H1 (cell line): ENCODE results near the gene PIMREG.

ENCODE experiments used
- CHD2 ChIP-seq: IDR thresholded peaks from 2 replicates; pipeline ENCODE4 v1.6.1; 2012; ENCODE audit warnings: low read length, improper control_type of control experiment
- CTBP2 ChIP-seq: IDR thresholded peaks from 2 replicates; pipeline ENCODE4 v1.7.0; 2011; ENCODE audit warnings: borderline replicate concordance, mild to moderate bottlenecking, moderate library complexity, mixed read lengths, low read length; ENCODE audit not compliant: insufficient read depth, insufficient read length
- HDAC2 ChIP-seq, 2 experiments: fragments of 300-600 bp in 1 of 2; sonication (generic) in 1 of 2; IDR thresholded peaks; 2 replicates each; pipeline ENCODE4 v1.6.1; 2011 to 2012; ENCODE audit warnings: low read depth in 2 of 2, low read length in 2 of 2, mild to moderate bottlenecking in 2 of 2, moderate library complexity in 2 of 2, borderline replicate concordance in 1 of 2, inconsistent platforms in 1 of 2
- JUN ChIP-seq: IDR thresholded peaks from 2 replicates; pipeline ENCODE4 v1.6.1; 2011; ENCODE audit warnings: low read depth, mild to moderate bottlenecking, improper control_type of control experiment, low read length
- KDM4A ChIP-seq: IDR thresholded peaks from one replicate; pipeline ENCODE4 v1.7.1; 2012; ENCODE audit warnings: low read depth, mild to moderate bottlenecking, moderate library complexity, low read length, inconsistent platforms; ENCODE audit not compliant: severe bottlenecking
- POLR2A ChIP-seq, 2 experiments: IDR thresholded peaks; 1 replicate in 1 of 2; 2 replicates in 1 of 2; pipeline ENCODE4 v1.6.1; 2011; ENCODE audit warnings: low read depth in 2 of 2, low read length in 2 of 2, mild to moderate bottlenecking in 2 of 2; ENCODE audit errors: control extremely low read depth in 1 of 2
- POLR2AphosphoS5 ChIP-seq: IDR thresholded peaks from 2 replicates; pipeline ENCODE4 v1.6.1; 2011; ENCODE audit warnings: low read depth, low read length
- RFX5 ChIP-seq: IDR thresholded peaks from 2 replicates; pipeline ENCODE4 v1.6.1; 2011; ENCODE audit warnings: low read depth, low read length, improper control_type of control experiment, borderline replicate concordance
- SP1 ChIP-seq: IDR thresholded peaks from 2 replicates; pipeline ENCODE4 v1.6.1; 2011; ENCODE audit warnings: low read depth, low read length
- TBP ChIP-seq: IDR thresholded peaks from 2 replicates; pipeline ENCODE4 v1.6.1; 2011; ENCODE audit warnings: low read depth, low read length, improper control_type of control experiment
- TF ChIP-seq, protein P1 (sequence below), 3 experiments: IDR thresholded peaks; 1 replicate in 2 of 3; 2 replicates in 1 of 3; pipeline versions ENCODE4 v1.5.1 to v1.6.1; 2011; ENCODE audit warnings: low read length in 3 of 3, mild to moderate bottlenecking in 3 of 3, inconsistent platforms in 2 of 3, low read depth in 1 of 3, moderate library complexity in 1 of 3; ENCODE audit not compliant: insufficient read depth in 1 of 3; ENCODE audit errors: control extremely low read depth in 1 of 3
- TF ChIP-seq, protein P2 (sequence below): IDR thresholded peaks from 2 replicates; pipeline ENCODE4 v1.6.1; 2012; ENCODE audit warnings: low read length, inconsistent platforms

- TF ChIP-seq HDAC2 (IDR thresholded peaks at IDR 0.05; ENCODE audit: borderline replicate concordance in 1 of 2, low read depth in 2 of 2, low read length in 2 of 2) (no peak), POLR2AphosphoS5 (no peak), CTBP2 (no peak), KDM4A (no peak), CHD2 (no peak), POLR2A (IDR thresholded peaks at IDR 0.05; ENCODE audit: control extremely low read depth in 1 of 2, low read depth in 2 of 2, low read length in 2 of 2) (no peak), TBP (no peak), JUN (no peak), RFX5 (no peak), SP1 (no peak)
- TF ChIP-seq, protein P1, sequence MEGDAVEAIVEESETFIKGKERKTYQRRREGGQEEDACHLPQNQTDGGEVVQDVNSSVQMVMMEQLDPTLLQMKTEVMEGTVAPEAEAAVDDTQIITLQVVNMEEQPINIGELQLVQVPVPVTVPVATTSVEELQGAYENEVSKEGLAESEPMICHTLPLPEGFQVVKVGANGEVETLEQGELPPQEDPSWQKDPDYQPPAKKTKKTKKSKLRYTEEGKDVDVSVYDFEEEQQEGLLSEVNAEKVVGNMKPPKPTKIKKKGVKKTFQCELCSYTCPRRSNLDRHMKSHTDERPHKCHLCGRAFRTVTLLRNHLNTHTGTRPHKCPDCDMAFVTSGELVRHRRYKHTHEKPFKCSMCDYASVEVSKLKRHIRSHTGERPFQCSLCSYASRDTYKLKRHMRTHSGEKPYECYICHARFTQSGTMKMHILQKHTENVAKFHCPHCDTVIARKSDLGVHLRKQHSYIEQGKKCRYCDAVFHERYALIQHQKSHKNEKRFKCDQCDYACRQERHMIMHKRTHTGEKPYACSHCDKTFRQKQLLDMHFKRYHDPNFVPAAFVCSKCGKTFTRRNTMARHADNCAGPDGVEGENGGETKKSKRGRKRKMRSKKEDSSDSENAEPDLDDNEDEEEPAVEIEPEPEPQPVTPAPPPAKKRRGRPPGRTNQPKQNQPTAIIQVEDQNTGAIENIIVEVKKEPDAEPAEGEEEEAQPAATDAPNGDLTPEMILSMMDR (IDR thresholded peaks at IDR 0.05; ENCODE audit: control extremely low read depth in 1 of 3, insufficient read depth in 1 of 3, low read depth in 1 of 3, low read length in 3 of 3), result peak in 2 of 3 experiments; percentile 13; a peak in 3 of 4 replicates
- TF ChIP-seq, protein P2, sequence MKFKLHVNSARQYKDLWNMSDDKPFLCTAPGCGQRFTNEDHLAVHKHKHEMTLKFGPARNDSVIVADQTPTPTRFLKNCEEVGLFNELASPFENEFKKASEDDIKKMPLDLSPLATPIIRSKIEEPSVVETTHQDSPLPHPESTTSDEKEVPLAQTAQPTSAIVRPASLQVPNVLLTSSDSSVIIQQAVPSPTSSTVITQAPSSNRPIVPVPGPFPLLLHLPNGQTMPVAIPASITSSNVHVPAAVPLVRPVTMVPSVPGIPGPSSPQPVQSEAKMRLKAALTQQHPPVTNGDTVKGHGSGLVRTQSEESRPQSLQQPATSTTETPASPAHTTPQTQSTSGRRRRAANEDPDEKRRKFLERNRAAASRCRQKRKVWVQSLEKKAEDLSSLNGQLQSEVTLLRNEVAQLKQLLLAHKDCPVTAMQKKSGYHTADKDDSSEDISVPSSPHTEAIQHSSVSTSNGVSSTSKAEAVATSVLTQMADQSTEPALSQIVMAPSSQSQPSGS, result no peak
Measured at GRCh38 chr17:6478486-6478885, 34.2 kb downstream of the PIMREG start.
